Measurements from ENCODE around the gene CABLES2. TPM values are rescaled to one million over a fixed set of nuclear protein-coding genes. Genes with fewer than 3 reads are reported as not detected.
A peak's percentile ranks its signal among the peaks of the same experiment; 100 is the strongest.

CABLES2 gene
- total RNA-seq, 1 experiment from 2014 or later, result 7.5 TPM

DNA sequence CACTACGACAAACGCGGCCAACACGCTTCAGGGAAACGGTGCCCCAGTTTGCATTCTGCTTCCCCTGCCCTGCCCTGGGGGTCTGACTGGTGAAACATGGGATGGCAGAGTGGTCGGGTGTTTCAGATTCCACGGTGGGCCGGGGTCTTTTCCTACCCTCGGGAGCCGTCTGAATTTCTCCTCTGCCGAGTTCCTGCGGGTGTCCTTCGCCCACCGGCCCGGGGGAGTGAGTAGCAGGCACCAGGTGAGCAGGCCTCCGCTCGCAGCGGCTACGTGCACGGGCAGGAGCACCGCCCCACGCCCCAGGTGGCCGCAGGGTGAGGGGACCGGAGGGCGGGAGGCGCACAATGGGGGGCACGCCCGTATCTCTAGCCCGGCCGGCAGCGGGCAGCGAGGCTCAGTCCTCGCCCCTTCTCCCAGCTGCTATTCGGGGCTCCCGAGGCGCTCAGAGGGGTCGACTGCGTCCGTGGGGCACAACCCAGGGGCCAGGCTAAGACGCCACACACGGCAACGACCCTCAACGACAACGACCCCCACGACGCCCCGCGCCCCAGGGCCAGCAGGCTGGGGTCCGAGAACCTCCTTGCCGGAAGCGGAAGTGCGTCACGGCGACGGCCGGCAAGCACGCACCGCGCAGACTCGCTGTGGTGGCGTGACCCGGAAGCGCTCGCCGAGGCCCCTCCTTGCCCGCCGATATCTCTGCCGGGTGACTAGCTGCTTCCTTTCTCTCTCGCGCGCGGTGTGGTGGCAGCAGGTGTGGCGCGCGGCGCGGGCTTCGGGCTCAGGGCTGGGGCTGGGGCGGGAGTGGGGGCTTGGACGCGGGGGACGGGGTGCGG lies 20.5 kb downstream of the CABLES2 start, which contains the start of gene RPS21 (continued):
- TF ChIP-seq, protein P1, sequence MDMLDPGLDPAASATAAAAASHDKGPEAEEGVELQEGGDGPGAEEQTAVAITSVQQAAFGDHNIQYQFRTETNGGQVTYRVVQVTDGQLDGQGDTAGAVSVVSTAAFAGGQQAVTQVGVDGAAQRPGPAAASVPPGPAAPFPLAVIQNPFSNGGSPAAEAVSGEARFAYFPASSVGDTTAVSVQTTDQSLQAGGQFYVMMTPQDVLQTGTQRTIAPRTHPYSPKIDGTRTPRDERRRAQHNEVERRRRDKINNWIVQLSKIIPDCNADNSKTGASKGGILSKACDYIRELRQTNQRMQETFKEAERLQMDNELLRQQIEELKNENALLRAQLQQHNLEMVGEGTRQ (CRISPR knock-in tag; IDR thresholded peaks at IDR 0.05), result peak; percentile 84
- TF ChIP-seq, protein P2, sequence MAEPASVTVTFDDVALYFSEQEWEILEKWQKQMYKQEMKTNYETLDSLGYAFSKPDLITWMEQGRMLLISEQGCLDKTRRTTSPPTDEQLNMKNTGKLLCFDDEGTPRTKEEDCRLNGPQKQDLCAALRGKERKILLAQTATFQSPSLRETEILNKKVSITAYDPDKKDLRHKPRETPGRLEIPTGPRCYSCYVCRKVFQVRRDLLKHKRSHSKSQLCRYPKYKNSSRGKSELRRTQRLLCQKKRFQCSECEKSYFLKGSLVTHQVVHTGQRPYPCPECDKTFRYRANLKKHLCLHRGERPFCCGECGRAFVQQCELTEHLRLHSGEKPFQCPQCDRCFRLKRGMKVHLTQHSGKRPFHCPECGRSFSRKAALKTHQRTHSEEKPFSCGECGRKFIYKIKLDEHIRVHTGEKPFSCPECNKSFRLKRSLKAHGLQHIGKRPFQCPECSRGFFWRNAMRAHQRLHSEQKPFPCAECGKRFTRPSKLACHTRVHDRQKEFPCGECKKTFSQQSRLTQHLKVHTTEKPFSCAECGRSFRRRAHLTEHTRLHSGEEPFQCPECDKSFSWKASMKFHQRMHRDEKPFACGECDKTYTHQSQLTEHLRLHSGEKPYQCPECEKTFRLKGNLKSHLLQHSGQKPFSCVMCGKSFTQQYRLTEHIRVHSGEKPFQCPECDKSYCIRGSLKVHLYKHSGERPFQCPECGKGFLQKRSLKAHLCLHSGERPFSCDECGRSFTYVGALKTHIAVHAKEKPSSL (CRISPR knock-in tag; conservative IDR thresholded peaks at IDR 0.05), result no peak
- TF ChIP-seq, protein P3, sequence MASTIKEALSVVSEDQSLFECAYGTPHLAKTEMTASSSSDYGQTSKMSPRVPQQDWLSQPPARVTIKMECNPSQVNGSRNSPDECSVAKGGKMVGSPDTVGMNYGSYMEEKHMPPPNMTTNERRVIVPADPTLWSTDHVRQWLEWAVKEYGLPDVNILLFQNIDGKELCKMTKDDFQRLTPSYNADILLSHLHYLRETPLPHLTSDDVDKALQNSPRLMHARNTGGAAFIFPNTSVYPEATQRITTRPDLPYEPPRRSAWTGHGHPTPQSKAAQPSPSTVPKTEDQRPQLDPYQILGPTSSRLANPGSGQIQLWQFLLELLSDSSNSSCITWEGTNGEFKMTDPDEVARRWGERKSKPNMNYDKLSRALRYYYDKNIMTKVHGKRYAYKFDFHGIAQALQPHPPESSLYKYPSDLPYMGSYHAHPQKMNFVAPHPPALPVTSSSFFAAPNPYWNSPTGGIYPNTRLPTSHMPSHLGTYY (CRISPR knock-in tag; IDR thresholded peaks at IDR 0.05), result no peak
- TF ChIP-seq, protein P4, sequence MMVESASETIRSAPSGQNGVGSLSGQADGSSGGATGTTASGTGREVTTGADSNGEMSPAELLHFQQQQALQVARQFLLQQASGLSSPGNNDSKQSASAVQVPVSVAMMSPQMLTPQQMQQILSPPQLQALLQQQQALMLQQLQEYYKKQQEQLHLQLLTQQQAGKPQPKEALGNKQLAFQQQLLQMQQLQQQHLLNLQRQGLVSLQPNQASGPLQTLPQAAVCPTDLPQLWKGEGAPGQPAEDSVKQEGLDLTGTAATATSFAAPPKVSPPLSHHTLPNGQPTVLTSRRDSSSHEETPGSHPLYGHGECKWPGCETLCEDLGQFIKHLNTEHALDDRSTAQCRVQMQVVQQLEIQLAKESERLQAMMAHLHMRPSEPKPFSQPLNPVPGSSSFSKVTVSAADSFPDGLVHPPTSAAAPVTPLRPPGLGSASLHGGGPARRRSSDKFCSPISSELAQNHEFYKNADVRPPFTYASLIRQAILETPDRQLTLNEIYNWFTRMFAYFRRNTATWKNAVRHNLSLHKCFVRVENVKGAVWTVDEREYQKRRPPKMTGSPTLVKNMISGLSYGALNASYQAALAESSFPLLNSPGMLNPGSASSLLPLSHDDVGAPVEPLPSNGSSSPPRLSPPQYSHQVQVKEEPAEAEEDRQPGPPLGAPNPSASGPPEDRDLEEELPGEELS (CRISPR knock-in tag; IDR thresholded peaks at IDR 0.05), result peak; percentile 76
- TF ChIP-seq CBFB (CRISPR knock-in tag; IDR thresholded peaks at IDR 0.05; ENCODE audit: low read depth), result peak; percentile 83; the same call in 1 of the 2 replicates
- TF ChIP-seq MYBL2 (CRISPR knock-in tag; IDR thresholded peaks at IDR 0.05), result peak; percentile 27; the same call in 1 of the 2 replicates
- peak; percentile 82; the same call in 1 of the 2 replicates for TF ChIP-seq FOXK1 (CRISPR knock-in tag; IDR thresholded peaks at IDR 0.05)
- TF ChIP-seq RELA (CRISPR knock-in tag; IDR thresholded peaks at IDR 0.05; ENCODE audit: borderline replicate concordance), result peak; percentile 89; the same call in 1 of the 2 replicates
- TF ChIP-seq, protein P5, sequence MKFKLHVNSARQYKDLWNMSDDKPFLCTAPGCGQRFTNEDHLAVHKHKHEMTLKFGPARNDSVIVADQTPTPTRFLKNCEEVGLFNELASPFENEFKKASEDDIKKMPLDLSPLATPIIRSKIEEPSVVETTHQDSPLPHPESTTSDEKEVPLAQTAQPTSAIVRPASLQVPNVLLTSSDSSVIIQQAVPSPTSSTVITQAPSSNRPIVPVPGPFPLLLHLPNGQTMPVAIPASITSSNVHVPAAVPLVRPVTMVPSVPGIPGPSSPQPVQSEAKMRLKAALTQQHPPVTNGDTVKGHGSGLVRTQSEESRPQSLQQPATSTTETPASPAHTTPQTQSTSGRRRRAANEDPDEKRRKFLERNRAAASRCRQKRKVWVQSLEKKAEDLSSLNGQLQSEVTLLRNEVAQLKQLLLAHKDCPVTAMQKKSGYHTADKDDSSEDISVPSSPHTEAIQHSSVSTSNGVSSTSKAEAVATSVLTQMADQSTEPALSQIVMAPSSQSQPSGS (CRISPR knock-in tag; IDR thresholded peaks at IDR 0.05; ENCODE audit: borderline replicate concordance, low read depth), result no peak
- no peak for TF ChIP-seq JAZF1 (CRISPR knock-in tag; IDR thresholded peaks at IDR 0.05)
- TF ChIP-seq, protein P6, sequence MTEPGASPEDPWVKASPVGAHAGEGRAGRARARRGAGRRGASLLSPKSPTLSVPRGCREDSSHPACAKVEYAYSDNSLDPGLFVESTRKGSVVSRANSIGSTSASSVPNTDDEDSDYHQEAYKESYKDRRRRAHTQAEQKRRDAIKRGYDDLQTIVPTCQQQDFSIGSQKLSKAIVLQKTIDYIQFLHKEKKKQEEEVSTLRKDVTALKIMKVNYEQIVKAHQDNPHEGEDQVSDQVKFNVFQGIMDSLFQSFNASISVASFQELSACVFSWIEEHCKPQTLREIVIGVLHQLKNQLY (CRISPR knock-in tag; IDR thresholded peaks at IDR 0.05), result no peak
- peak; percentile 79 for TF ChIP-seq ZNF232 (CRISPR knock-in tag; IDR thresholded peaks at IDR 0.05)
- TF ChIP-seq, protein P7, sequence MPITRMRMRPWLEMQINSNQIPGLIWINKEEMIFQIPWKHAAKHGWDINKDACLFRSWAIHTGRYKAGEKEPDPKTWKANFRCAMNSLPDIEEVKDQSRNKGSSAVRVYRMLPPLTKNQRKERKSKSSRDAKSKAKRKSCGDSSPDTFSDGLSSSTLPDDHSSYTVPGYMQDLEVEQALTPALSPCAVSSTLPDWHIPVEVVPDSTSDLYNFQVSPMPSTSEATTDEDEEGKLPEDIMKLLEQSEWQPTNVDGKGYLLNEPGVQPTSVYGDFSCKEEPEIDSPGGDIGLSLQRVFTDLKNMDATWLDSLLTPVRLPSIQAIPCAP (CRISPR knock-in tag; IDR thresholded peaks at IDR 0.05), result peak; percentile 34; the same call in 1 of the 2 replicates
- peak; percentile 87 for TF ChIP-seq FOXP1 (CRISPR knock-in tag; IDR thresholded peaks at IDR 0.05; ENCODE audit: borderline replicate concordance)
